ENCODE measurements around the gene SLC44A3. TPM values are rescaled to one million over a fixed set of nuclear protein-coding genes. Genes with fewer than 3 reads are reported as not detected.

Gene SLC44A3
- polyA plus RNA-seq, 1 of the 3 experiments (the other 2 are of a cell fraction) = 2.6 TPM

- Histone ChIP-seq H3K79me2 (ENCODE audit: insufficient read depth) (no peaks in the 10 kb centered on the region), H4K20me1 (ENCODE audit: insufficient read depth) (no peaks in the 10 kb centered on the region), H3K4me2 (no peak overlapping the region), H2AFZ (ENCODE audit: low read depth) (no peak overlapping the region), H3F3A (replicated peaks; ENCODE audit: insufficient read depth) (peaks cover 21% of the 10 kb centered on the region), H3K27me3 (ENCODE audit: insufficient read depth) (no peaks in the 10 kb centered on the region), H3K9me2 (no peaks in the 10 kb centered on the region), H3K4me3 (ENCODE audit: low read depth in 2 of 2, low read length in 1 of 2) (no peak overlapping the region), H3K4me1 (ENCODE audit: control insufficient read depth in 1 of 2, insufficient read depth in 2 of 2, low read depth in 1 of 2, low read length in 1 of 2) (peaks cover 4 to 10% of the 10 kb centered on the region in 2 experiments; a peak in 2 of 4 replicates), H3K36me3 (replicated peaks in 1 of 2; ENCODE audit: control insufficient read depth in 1 of 2, insufficient read depth in 2 of 2, low read length in 1 of 2) (peaks cover 12 to 18% of the 10 kb centered on the region in 2 experiments), H3K9me3 (no peaks in the 10 kb centered on the region), H3K27ac (ENCODE audit: low read depth in 2 of 2, low read length in 1 of 2) (no peak overlapping the region), H3K9ac (no peak overlapping the region)
- TF ChIP-seq REST (IDR thresholded peaks at IDR 0.05; ENCODE audit: low read depth, low read length) (no peak), TEAD4 (IDR thresholded peaks at IDR 0.05; ENCODE audit: borderline replicate concordance, insufficient read depth) (no peak), GABPA (IDR thresholded peaks at IDR 0.05; ENCODE audit: low read depth) (no peak), SMC3 (IDR thresholded peaks at IDR 0.05; ENCODE audit: low read depth, low read length) (no peak), RXRA (IDR thresholded peaks at IDR 0.05; ENCODE audit: borderline replicate concordance, low read depth) (no peak), USF1 (IDR thresholded peaks at IDR 0.05; ENCODE audit: borderline replicate concordance, low read depth) (no peak), FOXJ3 (CRISPR knock-in tag; IDR thresholded peaks at IDR 0.05) (no peak), RCOR1 (IDR thresholded peaks at IDR 0.05; ENCODE audit: low read length) (no peak), SIN3A (IDR thresholded peaks at IDR 0.05; ENCODE audit: borderline replicate concordance, low read depth, low read length) (no peak), FOSL2 (IDR thresholded peaks at IDR 0.05; ENCODE audit: borderline replicate concordance, low read depth) (no peak), NFIC (IDR thresholded peaks at IDR 0.05; ENCODE audit: borderline replicate concordance) (no peak), RAD21 (IDR thresholded peaks at IDR 0.05; ENCODE audit: low read length) (no peak), POLR2AphosphoS5 (IDR thresholded peaks at IDR 0.05; ENCODE audit: low read depth, low read length) (no peak), TCF12 (IDR thresholded peaks at IDR 0.05) (no peak), RFX5 (IDR thresholded peaks at IDR 0.05; ENCODE audit: low read length) (no peak), NRF1 (IDR thresholded peaks at IDR 0.05; ENCODE audit: low read depth, low read length) (no peak), YY1 (IDR thresholded peaks at IDR 0.05; ENCODE audit: low read depth) (no peak), EZH2phosphoT487 (IDR thresholded peaks at IDR 0.05; ENCODE audit: borderline replicate concordance, low read depth) (no peak), IRF3 (IDR thresholded peaks at IDR 0.05; ENCODE audit: low read depth, low read length) (no peak), TAF1 (IDR thresholded peaks at IDR 0.05; ENCODE audit: borderline replicate concordance, low read depth, low read length) (no peak)
- ChIA-PET POLR2A (interaction anchor here (0.8 kb wide), 1 partner anchor 27 kb away, joined by 3 read pairs; no protein-coding TSS in a partner anchor), CTCF (interaction anchor here (1.7 kb wide), 1 partner anchor 155 kb away, joined by 4 read pairs; no protein-coding TSS in a partner anchor)
- 90% methylated on average over 3 of the region's 3 CpGs for WGBS (ENCODE audit: low lambda C conversion rate)
- no peak for DNase-seq
These were observed 68.0 kb downstream of the SLC44A3 start for GRCh38 chr1:94888201-94888600.

Measured in SK-N-SH (cell line).